Endothelial cell of umbilical vein (primary cell): ENCODE data around the gene KBTBD13. TPM values are rescaled to one million over a fixed set of nuclear protein-coding genes. Genes with fewer than 3 reads are reported as not detected.

Experiments used
- BruUV-seq: library from RNA; stranded (reverse); fragments of 400-500 nt; replicated peaks from 2 replicates; lab custom pipeline; 2021; lab: Mats Ljungman, UMichigan
- CTCF ChIA-PET: fragments of 300-600, 350-600 bp; sonication (Branson Sonifier 250); formaldehyde crosslinking; loops from one replicate; lab custom pipeline; 2021; ENCODE audit warnings: antibody characterized with exemption, inconsistent platforms; lab: Charles Lee
- POLR2A ChIA-PET: fragments of 300-600, 350-600 bp; sonication (Branson Sonifier 250); formaldehyde crosslinking; loops from one replicate; lab custom pipeline; 2021; ENCODE audit warnings: antibody characterized with exemption, inconsistent platforms; lab: Charles Lee
- DNase-seq: peaks from one replicate; pipeline ENCODE4 v3.0.0-alpha.2; 2011; ENCODE audit warnings: low read depth, low spot score
- FAIRE-seq: peaks from 2 replicates; lab custom pipeline; 2011; peaks lifted over from hg19 to GRCh38; lab: Jason Lieb, UNC
- H2AFZ ChIP-seq: 2 replicates; pipeline ENCODE4 v1.6.0; 2012; ENCODE audit warnings: low read depth, low read length, control low read depth, inconsistent platforms
- H3K27ac ChIP-seq: 2 replicates; pipeline ENCODE4 v1.5.1; 2011; ENCODE audit warnings: low read depth, mild to moderate bottlenecking, control low read depth, low read length, moderate library complexity; ENCODE audit not compliant: insufficient read depth
- H3K27me3 ChIP-seq, 2 experiments: 2 replicates each; pipeline versions ENCODE4 v1.6.0 to v1.6.1; 2011; ENCODE audit warnings: low read length in 2 of 2, mixed read lengths in 1 of 2; ENCODE audit not compliant: control insufficient read depth in 2 of 2, insufficient read depth in 2 of 2
- H3K36me3 ChIP-seq, 2 experiments: 2 replicates in 1 of 2; 3 replicates in 1 of 2; pipeline ENCODE4 v1.5.1; 2011; ENCODE audit warnings: low read length in 2 of 2, mild to moderate bottlenecking in 1 of 2, moderate library complexity in 1 of 2; ENCODE audit not compliant: control insufficient read depth in 2 of 2, insufficient read depth in 2 of 2; ENCODE audit errors: extremely low read depth in 1 of 2
- H3K4me1 ChIP-seq: 3 replicates; pipeline ENCODE4 v1.5.1; 2011; ENCODE audit warnings: mild to moderate bottlenecking, low read length; ENCODE audit not compliant: control insufficient read depth, insufficient read depth; ENCODE audit errors: extremely low read depth
- H3K4me2 ChIP-seq: 2 replicates; pipeline ENCODE4 v1.6.1; 2011; ENCODE audit warnings: low read length, control low read depth, mixed read lengths; ENCODE audit not compliant: insufficient read depth
- H3K4me3 ChIP-seq, 3 experiments: fragments of 200-600 bp in 1 of 3; sonication (generic), shearing (Covaris generic) in 1 of 3; replicated peaks in 1 of 3; 2 replicates each; pipeline ENCODE4 v1.5.1; 2011 to 2016; ENCODE audit warnings: control low read depth in 3 of 3, low read length in 3 of 3, mild to moderate bottlenecking in 2 of 3, inconsistent platforms in 1 of 3, low read depth in 1 of 3, moderate library complexity in 1 of 3; ENCODE audit not compliant: insufficient read depth in 1 of 3
- H3K79me2 ChIP-seq: 2 replicates; pipeline ENCODE4 v1.6.0; 2012; ENCODE audit warnings: low read length, inconsistent platforms; ENCODE audit not compliant: control insufficient read depth, insufficient read depth
- H3K9ac ChIP-seq: replicated peaks from 2 replicates; pipeline ENCODE3; 2011; ENCODE audit warnings: low read length, control low read depth; ENCODE audit not compliant: insufficient read depth; ENCODE audit errors: extremely low read depth
- H3K9me1 ChIP-seq: replicated peaks from 3 replicates; pipeline ENCODE4 v1.6.0; 2011; ENCODE audit warnings: mild to moderate bottlenecking, low read length; ENCODE audit not compliant: control insufficient read depth, insufficient read depth; ENCODE audit errors: extremely low read depth
- H3K9me3 ChIP-seq: replicated peaks from 2 replicates; pipeline ENCODE4 v1.5.1; 2012; ENCODE audit warnings: low read length, inconsistent platforms; ENCODE audit not compliant: control insufficient read depth, insufficient read depth
- H4K20me1 ChIP-seq: replicated peaks from 2 replicates; pipeline ENCODE3; 2011; ENCODE audit warnings: mild to moderate bottlenecking, low read length; ENCODE audit not compliant: control insufficient read depth, insufficient read depth; ENCODE audit errors: extremely low read depth
- EZH2 ChIP-seq: IDR thresholded peaks from 2 replicates; pipeline ENCODE4 v1.6.1; 2012; ENCODE audit warnings: borderline replicate concordance, low read depth, mild to moderate bottlenecking, moderate library complexity, low read length, inconsistent platforms; ENCODE audit not compliant: severe bottlenecking
- FOS ChIP-seq: IDR thresholded peaks from 2 replicates; pipeline ENCODE4 v1.6.1; 2011; ENCODE audit warnings: mild to moderate bottlenecking, low read length, moderate library complexity, borderline replicate concordance; ENCODE audit not compliant: insufficient read depth
- GATA2 ChIP-seq: IDR thresholded peaks from 2 replicates; pipeline ENCODE4 v1.7.0; 2011; ENCODE audit warnings: low read depth, mild to moderate bottlenecking, moderate library complexity, mixed read lengths, low read length; ENCODE audit not compliant: insufficient read length, insufficient read depth
- JUN ChIP-seq: IDR thresholded peaks from 2 replicates; pipeline ENCODE4 v1.6.1; 2011; ENCODE audit warnings: borderline replicate concordance, low read depth; ENCODE audit not compliant: insufficient read length, insufficient read depth
- MYC ChIP-seq: IDR thresholded peaks from one replicate; pipeline ENCODE4 v1.6.1; 2011; ENCODE audit warnings: mild to moderate bottlenecking, low read depth, low read length
- POLR2A ChIP-seq: IDR thresholded peaks from 2 replicates; pipeline ENCODE4 v1.6.1; 2012; ENCODE audit warnings: low read depth, mild to moderate bottlenecking, control low read depth, low read length
- POLR2AphosphoS5 ChIP-seq: IDR thresholded peaks from 2 replicates; pipeline ENCODE4 v1.6.1; 2012; ENCODE audit warnings: low read depth, mild to moderate bottlenecking, control low read depth, low read length, moderate library complexity; ENCODE audit not compliant: insufficient read depth
- dilution Hi-C: fragments of 300-500 bp; cut with MboI; formaldehyde crosslinking; loops from one replicate; pipeline ENCODE4 v1.15.0; 2019; ENCODE audit warnings: low sequenced_read_pairs; ENCODE audit not compliant: extremely low pct_ligation_motif_present
- intact Hi-C: fragments of 100-400 bp; cut with micrococcal nuclease; formaldehyde crosslinking; loops from one replicate; pipeline ENCODE4 v1.10.0; 2022
- polyA plus RNA-seq, 4 experiments: library from polyadenylated mRNA; depleted of rRNA in 3 of 4; stranded (reverse) in 3 of 4; unstranded in 1 of 4; fragments of >200 nt; gene quantifications; 2 replicates each; pipeline versions ENCODE4 v1.2.1 to v1.2.3, GENCODE V29; 2011 to 2012; ENCODE audit warnings: missing spikeins in 1 of 4
- total RNA-seq: library from RNA; stranded (reverse); gene quantifications from 2 replicates; pipeline ENCODE4 v1.2.3, GENCODE V29; 2021
- TF ChIP-seq, protein P1 (sequence below): IDR thresholded peaks from 2 replicates; pipeline ENCODE4 v1.6.1; 2011; ENCODE audit not compliant: insufficient read depth, insufficient read length
- TF ChIP-seq, protein P2 (sequence below), 2 donors: IDR thresholded peaks; 1 replicate in 1 of 2; 2 replicates in 1 of 2; pipeline ENCODE4 v1.5.1; 2011; ENCODE audit warnings: low read length in 2 of 2, mild to moderate bottlenecking in 2 of 2, moderate library complexity in 2 of 2, control low read depth in 1 of 2, inconsistent platforms in 1 of 2, low read depth in 1 of 2; ENCODE audit not compliant: insufficient read depth in 1 of 2; ENCODE audit errors: extremely low read depth in 1 of 2

KBTBD13 gene
- total and polyA plus RNA-seq, 2 donors (not counting 3 experiments of a cell fraction or from before 2014, with no cell fraction given): not detected

DNA sequence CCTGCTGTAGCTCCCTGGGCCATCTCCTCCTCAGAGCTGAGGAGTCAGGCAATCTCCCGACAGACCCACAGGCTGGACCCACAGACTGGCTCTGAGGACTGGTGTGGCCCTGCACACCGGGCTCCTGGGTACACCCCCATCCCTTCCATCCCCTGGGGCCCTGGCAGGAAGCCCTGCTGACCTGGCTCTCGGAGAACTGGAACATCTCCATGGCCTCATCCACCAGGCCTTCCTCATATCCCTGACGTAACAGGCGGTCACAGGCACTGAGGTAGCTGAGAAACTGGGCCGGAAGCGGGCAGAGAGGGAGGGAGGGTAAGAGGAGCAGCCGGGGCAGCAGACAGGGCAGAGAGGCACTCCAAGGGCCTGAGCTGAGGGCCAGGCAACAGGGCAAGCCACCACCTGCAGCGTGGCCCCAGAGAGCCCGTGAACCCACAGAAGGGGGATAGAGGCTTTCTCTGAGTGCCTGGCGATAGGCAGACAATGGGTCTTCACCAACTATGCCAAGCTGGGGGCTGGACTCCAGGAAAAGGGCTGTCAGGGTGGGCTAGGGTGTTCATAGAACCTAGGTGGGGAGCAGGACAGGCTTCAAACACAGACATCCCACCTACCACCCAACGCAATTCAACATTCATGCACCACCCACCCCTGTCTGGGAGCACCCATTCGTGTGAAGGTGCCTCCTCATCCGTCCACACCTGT lies 17.9 kb downstream of the KBTBD13 start:
- dilution Hi-C loops: no loop called here
- CTCF ChIA-PET: interaction anchor here (1.5 kb wide), 1 partner anchor 61 kb away, joined by 5 read pairs; no protein-coding TSS in a partner anchor
- TF ChIP-seq POLR2AphosphoS5 (no peak), POLR2A (no peak), GATA2 (no peak), MYC (no peak), FOS (no peak), EZH2 (no peak), JUN (no peak)
- TF ChIP-seq, protein P1, sequence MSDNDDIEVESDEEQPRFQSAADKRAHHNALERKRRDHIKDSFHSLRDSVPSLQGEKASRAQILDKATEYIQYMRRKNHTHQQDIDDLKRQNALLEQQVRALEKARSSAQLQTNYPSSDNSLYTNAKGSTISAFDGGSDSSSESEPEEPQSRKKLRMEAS: no peak
- TF ChIP-seq, protein P2, sequence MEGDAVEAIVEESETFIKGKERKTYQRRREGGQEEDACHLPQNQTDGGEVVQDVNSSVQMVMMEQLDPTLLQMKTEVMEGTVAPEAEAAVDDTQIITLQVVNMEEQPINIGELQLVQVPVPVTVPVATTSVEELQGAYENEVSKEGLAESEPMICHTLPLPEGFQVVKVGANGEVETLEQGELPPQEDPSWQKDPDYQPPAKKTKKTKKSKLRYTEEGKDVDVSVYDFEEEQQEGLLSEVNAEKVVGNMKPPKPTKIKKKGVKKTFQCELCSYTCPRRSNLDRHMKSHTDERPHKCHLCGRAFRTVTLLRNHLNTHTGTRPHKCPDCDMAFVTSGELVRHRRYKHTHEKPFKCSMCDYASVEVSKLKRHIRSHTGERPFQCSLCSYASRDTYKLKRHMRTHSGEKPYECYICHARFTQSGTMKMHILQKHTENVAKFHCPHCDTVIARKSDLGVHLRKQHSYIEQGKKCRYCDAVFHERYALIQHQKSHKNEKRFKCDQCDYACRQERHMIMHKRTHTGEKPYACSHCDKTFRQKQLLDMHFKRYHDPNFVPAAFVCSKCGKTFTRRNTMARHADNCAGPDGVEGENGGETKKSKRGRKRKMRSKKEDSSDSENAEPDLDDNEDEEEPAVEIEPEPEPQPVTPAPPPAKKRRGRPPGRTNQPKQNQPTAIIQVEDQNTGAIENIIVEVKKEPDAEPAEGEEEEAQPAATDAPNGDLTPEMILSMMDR (IDR thresholded peaks at IDR 0.05; ENCODE audit: extremely low read depth in 1 of 2, insufficient read depth in 1 of 2, low read depth in 1 of 2, low read length in 2 of 2): no peak
- H3K36me3 ChIP-seq: peaks cover 0 to 9% of the 10 kb centered on the region in 2 experiments
- H3K4me2 ChIP-seq: no peak overlapping the region
- POLR2A ChIA-PET: no interaction called here
- H2AFZ ChIP-seq: no peak overlapping the region
- no peaks in the 10 kb centered on the region for H3K79me2 ChIP-seq
- no peak overlapping the region for H3K27ac ChIP-seq
- no peaks in the 10 kb centered on the region for H3K27me3 ChIP-seq
- no peak for DNase-seq
- no peak for FAIRE-seq
- intact Hi-C loops: no loop called here
- H3K9me3 ChIP-seq: no peaks in the 10 kb centered on the region
- no peak overlapping the region for H3K9ac ChIP-seq
- H3K9me1 ChIP-seq: no peaks in the 10 kb centered on the region
- no TSS peak for BruUV-seq
- H3K4me1 ChIP-seq: no peaks in the 10 kb centered on the region
- no peaks in the 10 kb centered on the region for H4K20me1 ChIP-seq
- no peak overlapping the region for H3K4me3 ChIP-seq
